GM18868 (cell line): ENCODE measurements around the gene MPZ.
A peak's percentile ranks its signal among the peaks of the same experiment; 100 is the strongest.

Source experiments
- ATAC-seq: cut with Tn5 transposase; IDR thresholded peaks from one replicate; pipeline ENCODE4 v1.9.1; 2021; ENCODE audit warnings: mild to moderate bottlenecking, moderate library complexity; ENCODE audit not compliant: unreplicated experiment

Gene MPZ

GRCh38 chr1:161304927-161305866 is 4.6 kb downstream of the MPZ start:
- ATAC-seq, result no peak

- ATAC-seq, result no peak
These were observed 9.3 kb downstream of the MPZ start for GRCh38 chr1:161300478-161300877.

DNA sequence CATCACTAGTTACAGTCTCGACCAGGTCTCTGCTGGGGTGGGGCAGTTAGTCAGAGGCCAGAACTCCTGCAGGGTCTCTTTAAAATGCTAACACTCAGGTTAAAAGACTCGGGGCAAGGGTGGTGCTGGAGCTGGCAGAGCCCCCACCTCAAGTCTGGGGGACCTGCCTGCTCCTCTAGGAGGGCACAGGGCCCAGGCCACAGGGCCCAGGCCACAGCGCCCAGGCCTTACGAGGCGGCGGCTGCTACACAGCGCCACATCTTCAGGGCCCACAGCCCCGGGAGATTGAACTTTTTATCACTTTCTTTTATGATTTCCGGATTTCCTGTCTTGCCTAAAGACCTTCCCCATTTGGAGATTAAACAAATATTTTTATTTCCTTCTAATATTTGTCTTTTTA is 10.4 kb downstream of the MPZ start:
- no peak for ATAC-seq

- no peak for ATAC-seq
These were observed 11.7 kb downstream of the MPZ start for GRCh38 chr1:161298116-161298515.

- ATAC-seq, result no peak
These were observed 12.4 kb downstream of the MPZ start for GRCh38 chr1:161297415-161297814.

GRCh38 chr1:161290779-161291178 is 19.0 kb downstream of the MPZ start:
- ATAC-seq, result no peak

DNA sequence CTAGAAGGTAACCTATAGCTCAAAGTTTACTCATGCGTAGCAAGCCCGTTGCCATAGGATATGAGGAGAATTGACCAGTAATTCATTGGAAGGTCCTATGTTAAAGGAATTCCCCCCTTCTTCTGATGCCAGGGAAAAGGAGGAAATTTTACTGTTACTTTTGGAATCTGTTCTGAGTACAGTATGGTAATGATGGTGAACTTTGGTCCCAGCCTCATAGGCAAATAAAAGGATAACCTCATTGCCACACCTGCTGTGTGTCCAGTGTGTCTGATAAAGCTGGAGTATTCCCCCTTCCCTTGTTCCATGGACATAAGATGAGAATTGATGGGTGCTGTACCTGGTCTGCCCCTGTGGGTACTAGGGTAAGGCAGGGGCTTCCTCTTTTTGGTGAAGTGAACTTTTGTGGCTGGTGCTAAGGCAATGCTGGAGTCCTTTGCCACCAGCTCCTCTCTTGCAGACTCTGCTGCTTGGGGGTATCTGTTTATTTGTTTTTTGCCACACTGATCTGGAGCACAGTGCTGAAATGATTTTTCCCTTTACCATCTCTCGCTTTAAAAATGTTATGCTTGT is 22.2 kb downstream of the MPZ start:
- no peak for ATAC-seq

GRCh38 chr1:161285521-161285920 is 24.2 kb downstream of the MPZ start:
- no peak for ATAC-seq

GRCh38 chr1:161285113-161285512 is 24.7 kb downstream of the MPZ start:
- ATAC-seq, result no peak

DNA sequence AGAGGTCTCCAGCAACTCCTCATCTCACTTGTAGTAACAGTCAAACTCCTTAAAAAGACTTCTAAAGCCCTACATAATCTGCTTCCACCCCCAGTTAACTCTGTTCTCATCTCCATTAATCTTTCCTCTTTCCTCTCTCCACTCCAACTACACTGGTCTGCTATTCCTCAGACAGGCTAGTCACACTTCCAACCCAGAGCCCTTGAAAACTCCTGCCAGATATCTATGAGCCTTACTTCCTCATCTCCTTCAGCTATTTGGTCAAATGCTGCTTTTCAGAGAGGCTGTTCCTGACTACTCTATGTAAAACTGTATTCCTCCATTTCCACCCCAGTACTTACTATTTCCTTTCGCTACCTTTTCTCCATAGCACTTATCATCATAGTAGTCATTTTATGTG is 26.8 kb downstream of the MPZ start:
- ATAC-seq, result no peak

GRCh38 chr1:161274874-161275273 is 34.9 kb downstream of the MPZ start:
- ATAC-seq, result no peak

- no peak for ATAC-seq
These were observed 36.4 kb downstream of the MPZ start for GRCh38 chr1:161273402-161273801.

DNA sequence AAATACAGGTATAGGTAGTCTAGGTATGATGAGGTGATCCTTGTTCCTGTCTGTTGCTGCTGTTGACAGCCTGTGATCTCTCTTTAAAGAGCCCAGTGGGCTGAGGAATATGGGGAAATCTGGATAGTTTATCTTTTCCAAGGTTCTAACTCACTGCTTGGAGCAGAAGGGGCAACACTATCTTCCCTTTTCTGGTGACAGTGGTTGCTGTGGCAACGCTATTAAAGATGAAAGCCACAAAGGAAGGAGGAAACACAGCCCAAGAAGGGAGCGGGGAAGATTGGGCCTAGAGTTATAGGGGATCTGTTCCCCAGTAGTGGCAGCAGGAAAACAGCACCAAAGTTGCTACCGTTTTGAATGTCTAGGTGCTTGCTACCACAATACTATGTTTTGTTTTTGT is 42.4 kb downstream of the MPZ start:
- no peak for ATAC-seq

- no peak for ATAC-seq
These were observed 42.9 kb downstream of the MPZ start for GRCh38 chr1:161266836-161267235.

DNA sequence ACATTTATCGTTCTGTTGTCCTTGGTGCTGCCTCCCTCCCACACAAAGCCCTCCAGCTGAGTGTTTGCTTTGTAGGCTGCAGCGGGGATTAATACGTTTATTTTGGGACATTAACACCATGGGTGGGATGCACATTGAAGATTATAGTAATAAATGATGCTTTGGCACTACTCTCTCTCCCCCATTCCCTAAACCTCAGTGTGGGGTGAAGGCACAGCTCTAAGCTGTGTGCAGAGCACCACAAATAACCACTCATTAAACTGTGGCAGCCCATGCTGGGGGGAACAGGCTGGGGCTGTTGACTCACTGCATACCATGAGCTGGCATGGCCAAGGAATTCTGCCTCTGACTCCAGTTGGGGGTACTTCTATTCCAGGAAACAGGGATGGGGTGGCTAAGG is 43.6 kb downstream of the MPZ start:
- ATAC-seq, result no peak

DNA sequence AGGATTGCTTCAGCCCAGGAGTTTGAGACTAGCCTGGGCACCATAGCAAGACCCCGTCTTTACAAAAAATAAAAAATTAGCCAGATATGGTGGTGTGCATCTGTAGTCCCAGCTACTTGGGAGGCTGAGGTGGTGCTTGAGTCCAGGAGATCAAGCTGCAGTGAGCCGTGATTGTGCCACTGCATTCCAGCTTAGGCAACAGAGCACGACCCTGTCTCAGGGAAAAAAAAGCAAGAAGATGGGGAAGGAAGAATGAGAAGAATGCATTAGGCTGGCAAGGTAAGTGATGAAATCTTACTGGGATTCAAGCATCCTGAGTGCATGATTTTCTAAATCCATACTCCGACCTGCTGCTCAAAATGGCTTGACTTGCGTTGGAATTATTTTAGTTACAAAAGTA is 44.5 kb downstream of the MPZ start:
- no peak for ATAC-seq

DNA sequence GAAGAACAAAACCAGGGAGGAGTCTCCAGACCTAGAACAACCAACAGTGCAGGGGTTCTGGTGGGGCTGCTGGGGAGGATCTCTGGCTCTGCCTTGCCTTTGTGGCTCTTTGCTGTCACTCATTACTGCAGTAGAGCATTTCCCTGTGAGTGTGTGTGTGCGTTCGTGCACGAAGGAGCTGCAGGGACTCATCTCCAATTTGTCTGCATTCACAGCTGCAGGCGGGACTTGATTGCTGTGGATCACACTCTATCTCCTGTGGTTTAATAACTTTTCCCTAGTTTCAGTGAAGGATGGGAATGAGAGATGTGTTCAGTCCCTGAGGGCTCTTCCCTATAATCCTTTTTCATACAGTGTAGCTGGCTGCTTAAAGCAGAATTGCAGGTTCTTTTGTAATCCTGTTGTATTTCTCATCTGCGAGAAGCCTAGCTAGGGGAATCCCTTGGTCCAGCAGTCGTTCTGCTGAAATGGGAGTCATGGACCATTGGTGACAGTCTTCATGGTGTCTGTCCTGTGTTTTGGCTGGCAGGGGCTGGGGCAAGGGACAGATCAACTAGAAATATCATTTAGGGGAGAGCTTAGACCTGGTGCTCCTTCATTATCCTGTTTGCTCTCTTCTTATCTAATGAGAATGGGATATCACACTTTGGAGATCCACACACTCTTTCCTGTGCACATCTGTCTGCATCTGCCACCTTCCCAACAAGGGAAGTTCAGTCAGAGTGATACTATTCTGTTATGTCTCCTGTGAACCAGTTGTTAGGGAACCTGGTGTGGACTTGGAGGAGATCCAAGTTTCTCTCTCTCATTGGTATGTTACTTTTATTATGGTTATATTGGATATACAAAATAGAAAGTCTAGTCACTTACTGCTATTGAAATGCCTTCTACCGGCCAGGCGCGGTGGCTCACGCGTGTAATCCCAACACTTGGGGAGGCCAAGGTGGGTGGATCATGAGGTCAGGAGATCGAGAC is 48.2 kb downstream of the MPZ start:
- ATAC-seq, result peak; percentile 63

DNA sequence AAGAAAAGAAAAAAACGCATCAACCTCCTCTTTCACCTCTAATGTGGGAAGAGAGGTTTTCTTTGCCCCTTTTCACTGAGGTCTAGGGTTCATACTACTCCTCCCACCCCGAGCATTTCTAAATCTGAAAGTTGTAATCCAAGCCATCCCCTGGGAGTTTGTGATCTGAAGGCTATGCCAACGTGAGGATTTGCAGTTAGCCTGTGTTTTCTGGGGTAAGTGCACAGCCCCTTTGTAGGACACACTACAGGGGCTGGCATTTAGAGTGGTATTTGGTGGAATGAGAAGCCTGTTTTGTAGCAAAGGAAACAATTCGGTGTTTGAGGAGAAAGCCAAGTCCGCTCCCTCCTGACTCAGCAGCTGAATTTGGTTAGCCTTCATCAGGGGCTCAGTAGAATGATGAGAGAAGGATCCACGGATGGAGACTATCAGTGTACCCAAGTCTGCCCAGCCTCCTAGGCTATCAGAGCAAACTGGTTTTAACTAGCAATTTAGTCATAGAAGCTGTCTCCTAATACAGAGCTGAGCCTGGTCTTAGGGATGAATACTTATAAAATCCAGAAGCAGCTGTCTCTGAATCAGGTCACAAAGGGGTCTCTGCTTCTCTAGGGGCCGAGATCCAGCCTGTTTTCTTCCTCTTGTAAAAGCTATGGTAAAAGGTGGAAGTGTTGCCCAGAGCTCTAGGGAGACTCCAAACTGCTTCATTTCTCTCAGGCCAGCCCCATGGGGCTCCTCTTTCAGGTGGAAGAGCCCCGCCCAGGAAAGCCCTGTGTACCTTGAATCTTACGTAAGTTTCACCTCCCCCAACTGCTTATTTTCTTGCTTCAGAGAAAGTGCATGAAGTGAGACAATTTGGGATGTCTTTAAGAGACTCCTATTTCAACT is 49.1 kb downstream of the MPZ start:
- ATAC-seq, result peak; percentile 41

DNA sequence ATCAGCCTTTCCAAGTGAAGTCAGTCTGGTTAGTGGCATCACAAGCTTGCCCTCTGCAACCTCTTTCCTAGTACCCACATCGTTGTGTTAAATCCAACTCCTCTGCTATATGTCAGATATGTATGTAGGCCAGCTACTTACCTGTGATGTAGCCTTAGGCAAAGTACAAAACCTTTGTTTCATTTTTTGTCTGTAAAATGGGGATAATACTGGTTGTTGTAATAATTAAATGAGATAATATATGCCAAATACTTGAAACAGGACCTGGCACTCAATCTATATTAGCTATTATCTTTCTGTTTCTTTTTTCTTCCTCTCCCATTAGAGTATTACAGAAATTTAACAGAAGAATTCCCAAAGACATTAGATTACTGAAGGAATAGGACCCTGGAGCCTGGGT is 50.0 kb downstream of the MPZ start:
- no peak for ATAC-seq

GRCh38 chr1:161259345-161259702 is 50.4 kb downstream of the MPZ start:
- no peak for ATAC-seq
